K562 treated with DMSO at 1 percent for 24 hours (cell line): ENCODE measurements around the gene ZNF254. TPM values are rescaled to one million over a fixed set of nuclear protein-coding genes. Genes with fewer than 3 reads are reported as not detected.

Source experiments
- total RNA-seq: library from RNA; unstranded; fragments of 300-600 nt; gene quantifications from 2 replicates; pipeline ENCODE4 v1.2.3, GENCODE V29; 2022; ENCODE audit warnings: low read depth; ENCODE audit not compliant: insufficient read depth

ZNF254 gene
- 2.8 and 3.2 TPM in 2 replicates for total RNA-seq

DNA sequence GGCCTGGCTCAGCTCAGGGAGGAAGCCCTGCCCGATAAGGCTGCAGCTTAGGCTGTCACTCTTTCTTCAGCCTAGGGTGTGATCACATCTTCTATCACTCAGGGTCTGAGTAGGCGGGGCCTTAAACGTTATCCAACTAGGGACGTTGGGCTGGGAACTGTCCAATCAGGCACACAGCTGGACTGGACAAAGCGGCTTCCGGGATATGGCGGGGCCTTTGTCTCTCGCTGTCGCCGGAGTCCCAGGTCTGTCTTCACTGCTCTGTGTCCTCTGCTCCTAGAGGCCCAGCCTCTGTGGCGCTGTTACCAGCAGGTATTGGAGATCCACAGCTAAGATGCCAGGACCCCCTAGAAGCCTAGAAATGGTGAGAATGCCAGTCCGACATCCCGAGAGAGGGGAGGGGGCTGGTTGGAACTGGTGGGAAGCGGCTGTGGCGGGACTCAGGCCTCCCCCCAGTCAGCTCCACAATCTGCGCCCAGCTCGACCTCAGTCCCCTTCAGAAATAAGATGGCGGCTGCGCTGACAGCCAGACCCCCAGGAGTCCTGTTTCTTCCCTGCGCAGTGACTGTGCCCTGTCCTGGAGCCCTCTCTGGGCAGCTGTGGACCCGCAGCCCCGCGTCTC is at the start of gene ZNF254:
Gene ZNF254 (plus strand): TSS at position 214 of the 622 bp plus-strand sequence. CDS start 121 bp downstream, at position 335.

Other genes with a start within 250 kb of the ZNF254 start
- 4.6 and 6.2 TPM in 2 replicates for gene ZNF726, start 172.3 kb upstream of the ZNF254 start, total RNA-seq